GM23338 (cell line): ENCODE data around the gene TIMM23. TPM values are rescaled to one million over a fixed set of nuclear protein-coding genes. Genes with fewer than 3 reads are reported as not detected.

Experiments used
- ATAC-seq: fragments of 200-7000 bp; cut with Tn5 transposase; 3 replicates; pipeline ENCODE4 v1.9.1; 2020
- DNase-seq: peaks from one replicate; pipeline ENCODE4 v3.0.0-alpha.2; 2015; ENCODE audit warnings: low spot score
- H2AFZ ChIP-seq: fragments of 200-600 bp; sonication (generic); 2 replicates; pipeline ENCODE4 v1.8.0; 2016; ENCODE audit warnings: antibody characterized with exemption, mild to moderate bottlenecking, moderate library complexity
- H3F3A ChIP-seq: fragments of 200-600 bp; sonication (generic); replicated peaks from 2 replicates; pipeline ENCODE4 v1.8.0; 2017; ENCODE audit warnings: antibody characterized with exemption, mixed run types, low read depth
- H3K27ac ChIP-seq: fragments of 200-600 bp; sonication (generic); 2 replicates; pipeline ENCODE4 v1.6.1; 2016; ENCODE audit warnings: low read depth
- H3K27me3 ChIP-seq: fragments of 200-600 bp; sonication (generic); 2 replicates; pipeline ENCODE4 v1.8.0; 2016; ENCODE audit warnings: mild to moderate bottlenecking, mixed run types, moderate library complexity; ENCODE audit not compliant: insufficient read depth
- H3K36me3 ChIP-seq: fragments of 200-600 bp; sonication (generic); 2 replicates; pipeline ENCODE4 v1.8.0; 2016; ENCODE audit warnings: mild to moderate bottlenecking; ENCODE audit not compliant: insufficient read depth
- H3K4me1 ChIP-seq: fragments of 200-600 bp; sonication (generic); 2 replicates; pipeline ENCODE4 v1.8.0; 2016; ENCODE audit warnings: mild to moderate bottlenecking, moderate library complexity; ENCODE audit not compliant: insufficient read depth
- H3K4me2 ChIP-seq: fragments of 200-600 bp; sonication (generic); 2 replicates; pipeline ENCODE4 v1.7.1; 2017; ENCODE audit warnings: mixed run types
- H3K4me3 ChIP-seq: fragments of 200-600 bp; sonication (generic); 2 replicates; pipeline ENCODE4 v1.6.1; 2016; ENCODE audit warnings: mixed run types
- H3K79me2 ChIP-seq: fragments of 200-600 bp; sonication (generic); replicated peaks from 2 replicates; pipeline ENCODE4 v1.8.0; 2017; ENCODE audit warnings: mild to moderate bottlenecking; ENCODE audit not compliant: insufficient read depth
- H3K9me2 ChIP-seq: fragments of 200-600 bp; sonication (generic); 2 replicates; pipeline ENCODE4 v1.8.0; 2017; ENCODE audit not compliant: insufficient read depth
- H4K20me1 ChIP-seq: fragments of 200-600 bp; sonication (generic); replicated peaks from 2 replicates; pipeline ENCODE4 v1.8.0; 2017; ENCODE audit warnings: mild to moderate bottlenecking; ENCODE audit not compliant: insufficient read depth
- H3K27ac Mint-ChIP-seq: 2 replicates; pipeline ENCODE4 v1.8.0; 2020; ENCODE audit warnings: inconsistent platforms, mild to moderate bottlenecking, moderate library complexity, mixed read lengths
- H3K27me3 Mint-ChIP-seq: 3 replicates; pipeline ENCODE4 v1.8.0; 2022; ENCODE audit warnings: low read depth, mild to moderate bottlenecking, moderate library complexity, mixed read lengths, inconsistent platforms; ENCODE audit not compliant: insufficient read depth, poor library complexity
- H3K36me3 Mint-ChIP-seq: 3 replicates; pipeline ENCODE4 v1.8.0; 2021; ENCODE audit warnings: low read depth, mild to moderate bottlenecking, inconsistent platforms, moderate library complexity, mixed read lengths
- H3K4me1 Mint-ChIP-seq: 3 replicates; pipeline ENCODE4 v1.8.0; 2020; ENCODE audit warnings: mild to moderate bottlenecking, inconsistent platforms, mixed read lengths
- H3K4me3 Mint-ChIP-seq: 3 replicates; pipeline ENCODE4 v1.8.0; 2021; ENCODE audit warnings: moderate library complexity, mild to moderate bottlenecking, inconsistent platforms, mixed read lengths
- H3K9me3 Mint-ChIP-seq: 3 replicates; pipeline ENCODE4 v1.8.0; 2020; ENCODE audit warnings: moderate library complexity, mild to moderate bottlenecking, inconsistent platforms, mixed read lengths
- CREB1 ChIP-seq: fragments of 250-450 bp; sonication (Bioruptor Pico); IDR thresholded peaks from 2 replicates; pipeline ENCODE4 v1.5.0; 2020; ENCODE audit warnings: low read depth, mild to moderate bottlenecking, moderate library complexity
- CTCF ChIP-seq, 2 experiments: fragments of 200-600 bp in 1 of 2; sonication (generic) in 1 of 2; conservative IDR thresholded peaks; 2 replicates each; pipeline versions ENCODE4 v1.5.1 to v1.6.1; 2016 to 2017; ENCODE audit warnings: antibody characterized with exemption in 2 of 2, low read depth in 2 of 2, mild to moderate bottlenecking in 2 of 2, moderate library complexity in 1 of 2
- ETS1 ChIP-seq: IDR thresholded peaks from 2 replicates; pipeline ENCODE4 v1.6.1; 2016; ENCODE audit warnings: antibody characterized with exemption
- JUNB ChIP-seq: IDR thresholded peaks from one replicate; pipeline ENCODE4 v1.6.1; 2016; ENCODE audit warnings: antibody characterized with exemption; ENCODE audit not compliant: unreplicated experiment
- REST ChIP-seq: IDR thresholded peaks from one replicate; pipeline ENCODE4 v1.6.1; 2018; ENCODE audit warnings: antibody characterized with exemption; ENCODE audit not compliant: unreplicated experiment
- ZNF462 ChIP-seq: fragments of 250-450 bp; sonication (Bioruptor Pico); IDR thresholded peaks from 2 replicates; pipeline ENCODE4 v1.5.0; 2020; ENCODE audit warnings: mild to moderate bottlenecking, moderate library complexity
- polyA plus RNA-seq: library from polyadenylated mRNA; unstranded; fragments of >200 nt; fragmentation: Nextera tagmentation; extraction: Ambion mirVana; gene quantifications from 2 replicates; pipeline ENCODE4 v1.2.1, GENCODE V29; 2016
- total RNA-seq: library from RNA; depleted of rRNA; stranded (reverse); fragments of >200 nt; shearing (Covaris generic); gene quantifications from 2 replicates; pipeline ENCODE4 v1.2.3, GENCODE V29; 2014

TIMM23 gene
- total and polyA plus RNA-seq, 2 experiments from 2014 or later: 120 to 218 TPM

GRCh38 chr10:46028584-46029460, 56.5 kb downstream of the TIMM23 start:
- Histone ChIP-seq H3K36me3 (no peaks in the 10 kb centered on the region), H3K9me2 (no peaks in the 10 kb centered on the region), H3F3A (no peaks in the 10 kb centered on the region), H3K27ac (no peak overlapping the region), H2AFZ (no peak overlapping the region), H3K79me2 (peaks cover 55% of the 10 kb centered on the region), H3K4me3 (peak overlapping the region; percentile 92), H4K20me1 (peaks cover 21% of the 10 kb centered on the region), H3K4me2 (peak overlapping the region; percentile 98), H3K4me1 (peaks cover 13% of the 10 kb centered on the region), H3K27me3 (no peaks in the 10 kb centered on the region)
- Mint-ChIP-seq H3K27ac (no peak overlapping the region), H3K9me3 (no peaks in the 10 kb centered on the region), H3K4me1 (peaks cover 18% of the 10 kb centered on the region), H3K27me3 (peaks cover 8% of the 10 kb centered on the region), H3K36me3 (no peaks in the 10 kb centered on the region; the same call in 2 of the 3 replicates), H3K4me3 (peak overlapping the region; percentile 85)
- DNase-seq (peak; percentile 77), ATAC-seq (peak; percentile 11)
- no peak for TF ChIP-seq JUNB
- peak; percentile 72 to 77 for TF ChIP-seq CTCF (conservative IDR thresholded peaks at IDR 0.05; ENCODE audit: low read depth in 2 of 2)
- no peak for TF ChIP-seq REST

- Mint-ChIP-seq H3K27ac (no peak overlapping the region), H3K4me1 (peaks cover 18% of the 10 kb centered on the region), H3K4me3 (peak overlapping the region; percentile 85), H3K36me3 (no peaks in the 10 kb centered on the region; the same call in 2 of the 3 replicates), H3K27me3 (peaks cover 8% of the 10 kb centered on the region), H3K9me3 (no peaks in the 10 kb centered on the region)
- peaks cover 21% of the 10 kb centered on the region for H4K20me1 ChIP-seq
- no peaks in the 10 kb centered on the region for H3K27me3 ChIP-seq
- H3F3A ChIP-seq: no peaks in the 10 kb centered on the region
- peaks cover 49% of the 10 kb centered on the region for H3K79me2 ChIP-seq
- peak overlapping the region; percentile 92 for H3K4me3 ChIP-seq
- H2AFZ ChIP-seq: peak overlapping the region; percentile 86; the same call in 1 of the 2 replicates
- ATAC-seq (no peak), DNase-seq (no peak)
- peaks cover 10% of the 10 kb centered on the region for H3K4me1 ChIP-seq
- no peaks in the 10 kb centered on the region for H3K9me2 ChIP-seq
- no peak overlapping the region for H3K27ac ChIP-seq
- peak overlapping the region; percentile 98 for H3K4me2 ChIP-seq
- no peaks in the 10 kb centered on the region for H3K36me3 ChIP-seq
- TF ChIP-seq ZNF462 (no peak), ETS1 (no peak), CREB1 (CRISPR knock-in tag) (no peak)
Measured at GRCh38 chr10:46029461-46030030, 57.3 kb downstream of the TIMM23 start.
